Esophagus muscularis mucosa (tissue), 4 donors: ENCODE data around the gene TYSND1. TPM values are rescaled to one million over a fixed set of nuclear protein-coding genes. Genes with fewer than 3 reads are reported as not detected.

Experiments used
- DNase-seq: peaks from one replicate; pipeline ENCODE4 v3.0.0-alpha.2; 2017; ENCODE audit errors: extremely low spot score
- H3K27ac ChIP-seq, 4 donors: fragments of 200-600 bp; sonication (generic); replicated peaks in 1 of 4; 1 replicate in 3 of 4; 2 replicates in 1 of 4; pipeline ENCODE4 v1.5.1; 2016 to 2019; ENCODE audit warnings: mild to moderate bottlenecking in 1 of 4
- H3K27me3 ChIP-seq, 4 donors: fragments of 200-600 bp; sonication (generic); one replicate each; pipeline versions ENCODE4 v1.5.1 to v1.6.0; 2016 to 2019
- H3K36me3 ChIP-seq, 4 donors: fragments of 200-600 bp; sonication (generic); one replicate each; pipeline ENCODE4 v1.5.1; 2016 to 2019
- H3K4me1 ChIP-seq, 4 donors: fragments of 200-600 bp; sonication (generic); one replicate each; pipeline ENCODE4 v1.5.1; 2016 to 2019
- H3K4me3 ChIP-seq, 4 donors: fragments of 200-600 bp; sonication (generic); 1 replicate in 2 of 4; 2 replicates in 2 of 4; pipeline ENCODE4 v1.5.1; 2016 to 2019; ENCODE audit warnings: mild to moderate bottlenecking in 4 of 4, moderate library complexity in 1 of 4
- H3K9me3 ChIP-seq, 4 donors: fragments of 200-600 bp; sonication (generic); 1 replicate in 3 of 4; 2 replicates in 1 of 4; pipeline ENCODE4 v1.5.1; 2016 to 2019
- CTCF ChIP-seq, 3 experiments: fragments of 200-600 bp in 2 of 3; fragments of 450-650 bp in 1 of 3; sonication (generic) in 2 of 3; IDR thresholded peaks; one replicate each; pipeline ENCODE4 v1.5.1; 2017 to 2019; ENCODE audit warnings: antibody characterized with exemption in 3 of 3, mild to moderate bottlenecking in 2 of 3, moderate library complexity in 1 of 3
- EP300 ChIP-seq: sonication (generic); formaldehyde crosslinking; IDR thresholded peaks from one replicate; pipeline ENCODE4 v1.6.1; 2017; ENCODE audit warnings: antibody characterized with exemption
- POLR2A ChIP-seq: fragments of 450-650 bp; IDR thresholded peaks from one replicate; pipeline ENCODE4 v1.6.1; 2017; ENCODE audit warnings: antibody characterized with exemption, moderate library complexity, mild to moderate bottlenecking, low read depth
- POLR2AphosphoS5 ChIP-seq, 2 donors: sonication (generic); formaldehyde crosslinking; IDR thresholded peaks; one replicate each; pipeline ENCODE4 v1.6.1; 2017; ENCODE audit warnings: antibody characterized with exemption in 2 of 2
- WGBS: methylation state at CpG from one replicate; pipeline ENCODE4 v1.1.5; 2018; 5-methylcytosine and 5-hydroxymethylcytosine counted together
- intact Hi-C: fragments of 100-400 bp; cut with DNase I; formaldehyde crosslinking; loops from one replicate; pipeline ENCODE4 v1.15.1; 2023
- total RNA-seq, 4 donors: library from RNA; depleted of rRNA; stranded (reverse); fragments of >200 nt; gene quantifications; one replicate each; pipeline versions ENCODE4 v1.1.0 to v1.2.1, GENCODE V29; 2016

Gene TYSND1
- 10 to 100 TPM in 2 of 4 donors, 1 to 10 TPM in 2; 6.0 to 12.2 (median 9.3) TPM for total RNA-seq

GRCh38 chr10:70146489-70147258 lies at the start of gene TYSND1:
Gene TYSND1 (minus strand): TSS chr10:70146700. CDS start chr10:70146586, 114 bp downstream.
- DNase-seq, result peak; percentile 99
- peak; percentile 92 to 97 for TF ChIP-seq POLR2AphosphoS5 (IDR thresholded peaks at IDR 0.05)
- TF ChIP-seq CTCF (IDR thresholded peaks at IDR 0.05), result peak; percentile 54 to 74 (median 68)
- TF ChIP-seq EP300, result no peak
- peak; percentile 72 for TF ChIP-seq POLR2A
- Histone ChIP-seq H3K27ac (peak within 1 kb of the TSS; percentile 87 to 97 (median 88)), H3K4me3 (peak within 1 kb of the TSS; percentile 69 to 93 (median 76)), H3K27me3 (no peaks in the 10 kb centered on the region), H3K36me3 (peaks cover 6 to 35% (median 19%) of the 10 kb centered on the region in 4 donors), H3K4me1 (peaks cover 19 to 33% (median 26%) of the 10 kb centered on the region in 4 donors), H3K9me3 (no peaks in the 10 kb centered on the region)
- WGBS, result 1% methylated on average over 22 of the region's 39 CpGs
- intact Hi-C loops, result no loop called here

- TF ChIP-seq POLR2AphosphoS5 (IDR thresholded peaks at IDR 0.05) (no peak), CTCF (IDR thresholded peaks at IDR 0.05) (no peak)
- intact Hi-C loops, result no loop called here
- H3K36me3 ChIP-seq, result peaks cover 0 to 11% (median 9%) of the 10 kb centered on the region in 4 donors
- H3K4me3 ChIP-seq, result no peak overlapping the region
- no peaks in the 10 kb centered on the region for H3K27me3 ChIP-seq
- WGBS, result 89% methylated on average over 7 of the region's 7 CpGs
- H3K9me3 ChIP-seq, result peaks cover 0 to under 1% (median under 1%) of the 10 kb centered on the region in 4 donors
- no peak overlapping the region for H3K27ac ChIP-seq
- peaks cover 0 to 24% (median 19%) of the 10 kb centered on the region in 4 donors for H3K4me1 ChIP-seq
- no peak for DNase-seq
These were observed 46.9 kb upstream of the TYSND1 start for GRCh38 chr10:70193391-70193844.

GRCh38 chr10:70192326-70192968 lies 45.9 kb upstream of the TYSND1 start:
- intact Hi-C loops, result no loop called here
- DNase-seq, result no peak
- Histone ChIP-seq H3K9me3 (no peaks in the 10 kb centered on the region), H3K27me3 (no peaks in the 10 kb centered on the region), H3K36me3 (peaks cover 0 to 4% (median under 1%) of the 10 kb centered on the region in 4 donors), H3K4me3 (no peak overlapping the region), H3K27ac (peak overlapping the region in 1 of 4 donors; percentile 38), H3K4me1 (peaks cover 0 to 24% (median 19%) of the 10 kb centered on the region in 4 donors)
- TF ChIP-seq POLR2A (no peak), CTCF (IDR thresholded peaks at IDR 0.05) (no peak), EP300 (no peak)
- WGBS, result 86% methylated on average over 5 of the region's 5 CpGs

GRCh38 chr10:70191972-70192305 lies 45.4 kb upstream of the TYSND1 start:
- Histone ChIP-seq H3K4me3 (no peak overlapping the region), H3K27ac (peak overlapping the region in 1 of 4 donors; percentile 38), H3K9me3 (no peaks in the 10 kb centered on the region), H3K27me3 (no peaks in the 10 kb centered on the region), H3K4me1 (peaks cover 0 to 24% (median 19%) of the 10 kb centered on the region in 4 donors), H3K36me3 (peaks cover 0 to 4% (median 0%) of the 10 kb centered on the region in 4 donors)
- intact Hi-C loops, result no loop called here
- no peak for TF ChIP-seq CTCF (IDR thresholded peaks at IDR 0.05)
- no peak for TF ChIP-seq POLR2A
- no peak for TF ChIP-seq EP300
- DNase-seq, result no peak
